ENCODE results near the gene FAM131B.

GRCh38 chr7:143397710-143398530 lies 35.4 kb upstream of the FAM131B start:
- TF ChIP-seq ZZZ3 (CRISPR knock-in tag; IDR thresholded peaks at IDR 0.05; ENCODE audit: borderline replicate concordance) (no peak), ZKSCAN8 (CRISPR knock-in tag; IDR thresholded peaks at IDR 0.05; ENCODE audit: borderline replicate concordance) (no peak), ZNF430 (CRISPR knock-in tag; IDR thresholded peaks at IDR 0.05) (no peak), ZBTB7A (CRISPR knock-in tag; IDR thresholded peaks at IDR 0.05) (no peak), POLR2AphosphoS5 (IDR thresholded peaks at IDR 0.05; ENCODE audit: low read depth, low read length) (no peak), CTCF (CRISPR knock-in tag; IDR thresholded peaks at IDR 0.05) (no peak)

All from HepG2 (cell line).